K562 (cell line): ENCODE data around the gene ZBTB8A. TPM values are rescaled to one million over a fixed set of nuclear protein-coding genes. Genes with fewer than 3 reads are reported as not detected.
A peak's percentile ranks its signal among the peaks of the same experiment; 100 is the strongest.

Experiments used
- ATF6 ChIP-seq: sonication (generic); formaldehyde crosslinking; IDR thresholded peaks from 2 replicates; pipeline ENCODE4 v1.4.0; 2020; ENCODE audit warnings: mild to moderate bottlenecking, missing genetic modification reagents
- ELK3 ChIP-seq: fragments of 450-650 bp; formaldehyde crosslinking; IDR thresholded peaks from 2 replicates; pipeline ENCODE4 v1.4.0; 2020; ENCODE audit warnings: mild to moderate bottlenecking
- FUS ChIP-seq: fragments of 200-400 bp; formaldehyde crosslinking; optimal IDR thresholded peaks from 2 replicates; pipeline ENCODE3; 2017; ENCODE audit warnings: low read depth, low read length
- HMGXB4 ChIP-seq: sonication (generic); formaldehyde crosslinking; IDR thresholded peaks from 2 replicates; pipeline ENCODE4 v1.8.1; 2023; ENCODE audit warnings: mild to moderate bottlenecking, missing genetic modification reagents
- KDM2B ChIP-seq: fragments of 250-450 bp; sonication (Bioruptor Pico); IDR thresholded peaks from 2 replicates; pipeline ENCODE4 v1.8.0; 2021; ENCODE audit warnings: mild to moderate bottlenecking, moderate library complexity
- MAFK ChIP-seq: IDR thresholded peaks from 2 replicates; pipeline ENCODE4 v1.6.1; 2011; ENCODE audit warnings: low read length, improper control_type of control experiment
- MITF ChIP-seq: IDR thresholded peaks from 2 replicates; pipeline ENCODE4 v1.6.1; 2014; ENCODE audit warnings: antibody characterized with exemption
- MTA3 ChIP-seq: fragments of 450-650 bp; formaldehyde crosslinking; IDR thresholded peaks from 2 replicates; pipeline ENCODE4 v1.6.1; 2017; ENCODE audit warnings: mild to moderate bottlenecking, borderline replicate concordance
- PCBP1 ChIP-seq: fragments of 200-400 bp; formaldehyde crosslinking; IDR thresholded peaks from 2 replicates; pipeline ENCODE4 v1.6.1; 2018; ENCODE audit warnings: mild to moderate bottlenecking, low read depth, low read length; ENCODE audit not compliant: poor library complexity, severe bottlenecking
- RNF219 ChIP-seq: fragments of 250-450 bp; sonication (Bioruptor Pico); IDR thresholded peaks from 2 replicates; pipeline ENCODE4 v1.5.0; 2022; ENCODE audit warnings: mild to moderate bottlenecking
- TSC22D4 ChIP-seq: fragments of 450-650 bp; IDR thresholded peaks from 2 replicates; pipeline ENCODE4 v1.6.1; 2016; ENCODE audit warnings: missing genetic modification characterization, missing biosample characterization, control low read depth
- ZFP30 ChIP-seq: fragments of 250-450 bp; sonication (Bioruptor Pico); IDR thresholded peaks from 2 replicates; pipeline ENCODE4 v1.8.0; 2022; ENCODE audit warnings: moderate library complexity, mild to moderate bottlenecking, inconsistent platforms, borderline replicate concordance
- ZNF121 ChIP-seq: sonication (generic); formaldehyde crosslinking; conservative IDR thresholded peaks from 2 replicates; pipeline ENCODE4 v1.8.0; 2022; ENCODE audit warnings: missing genetic modification reagents
- ZNF232 ChIP-seq: sonication (generic); formaldehyde crosslinking; IDR thresholded peaks from 2 replicates; pipeline ENCODE4 v1.8.0; 2022; ENCODE audit warnings: mild to moderate bottlenecking, missing genetic modification reagents
- ZNF253 ChIP-seq: fragments of 250-450 bp; sonication (Bioruptor Pico); conservative IDR thresholded peaks from 2 replicates; pipeline ENCODE4 v1.6.1; 2021; ENCODE audit warnings: mild to moderate bottlenecking
- ZNF277 ChIP-seq: fragments of 250-450 bp; sonication (Bioruptor Pico); IDR thresholded peaks from 2 replicates; pipeline ENCODE4 v1.8.0; 2022; ENCODE audit warnings: inconsistent platforms, mild to moderate bottlenecking, moderate library complexity, borderline replicate concordance
- polyA plus RNA-seq, 8 experiments: library from polyadenylated mRNA; depleted of rRNA in 4 of 8; stranded (reverse) in 5 of 8; unstranded in 3 of 8; fragments of >200 nt; fragmentation: Nextera tagmentation in 2 of 8; fragmentation: Illumina TruSeq in 1 of 8; extraction: Ambion mirVana in 2 of 8; extraction: Trizol in 1 of 8; gene quantifications; 2 replicates each; pipeline versions ENCODE4 v1.2.1 to v1.2.3, GENCODE V29; 2011 to 2014; ENCODE audit warnings: inconsistent platforms in 1 of 8, missing spikeins in 1 of 8
- total RNA-seq, 7 experiments: library from RNA; depleted of rRNA in 6 of 7; stranded (reverse); fragments of >200 nt in 6 of 7; fragmentation: Illumina TruSeq in 2 of 7; extraction: Trizol in 2 of 7; gene quantifications; 2 replicates each; pipeline versions ENCODE4 v1.2.1 to v1.2.3, GENCODE V29; 2011 to 2021; ENCODE audit warnings: low replicate concordance in 1 of 7

The ZBTB8A gene
- total and polyA plus RNA-seq, 9 of the 15 experiments (the other 6 are each of a cell fraction or from before 2014, with no cell fraction given): 0.01 to 0.64 (median 0.09) TPM

GRCh38 chr1:32650752-32651460 is 111.7 kb downstream of the ZBTB8A start, which contains the start of gene RBBP4 (continued):
- TF ChIP-seq KDM2B (CRISPR knock-in tag) (peak; percentile 64), ZFP30 (CRISPR knock-in tag) (no peak), ZNF253 (CRISPR knock-in tag) (peak; percentile 65; the same call in 1 of the 2 replicates), ZNF277 (CRISPR knock-in tag) (no peak), RNF219 (0 out of 2 replicates have a peak, but pooled peaks have one; percentile 67), ATF6 (peak; percentile 78; the same call in 1 of the 2 replicates), ZNF232 (peak; percentile 76; the same call in 1 of the 2 replicates), TSC22D4 (tag) (no peak), PCBP1 (peak; percentile 20), MAFK (no peak), MITF (peak; percentile 83; the same call in 1 of the 2 replicates), FUS (peak; percentile 83), ZNF121 (no peak), HMGXB4 (peak; percentile 56; the same call in 1 of the 2 replicates), ELK3 (CRISPR knock-in tag) (peak; percentile 84; the same call in 1 of the 2 replicates), MTA3 (no peak; the same call in 1 of the 2 replicates)
